BJ (cell line): ENCODE data around the gene GABRB2. TPM values are rescaled to one million over a fixed set of nuclear protein-coding genes. Genes with fewer than 3 reads are reported as not detected.

Source experiments
- CTCF ChIA-PET: fragments of 350-600 bp; formaldehyde crosslinking; extraction: SDS; loops from one replicate; lab custom pipeline; 2021; ENCODE audit warnings: antibody characterized with exemption, inconsistent platforms; lab: Yijun Ruan, JAX
- POLR2A ChIA-PET: fragments of 300-600 bp; sonication (Branson Sonifier 250); formaldehyde crosslinking; extraction: SDS; loops from one replicate; lab custom pipeline; 2021; ENCODE audit warnings: antibody characterized with exemption; lab: Charles Lee
- DNase-seq: peaks from one replicate; pipeline ENCODE4 v3.0.0-alpha.2; 2011; ENCODE audit warnings: low read depth
- H3K27me3 ChIP-seq: 2 replicates; pipeline ENCODE4 v1.6.0; 2011; ENCODE audit warnings: low read length; ENCODE audit not compliant: control insufficient read depth, insufficient read depth
- H3K36me3 ChIP-seq: 2 replicates; pipeline ENCODE4 v1.5.1; 2011; ENCODE audit warnings: low read length; ENCODE audit not compliant: control insufficient read depth, insufficient read depth
- H3K4me3 ChIP-seq: 2 replicates; pipeline ENCODE4 v1.5.1; 2011; ENCODE audit warnings: low read depth, mild to moderate bottlenecking, control low read depth, low read length
- CTCF ChIP-seq: IDR thresholded peaks from 2 replicates; pipeline ENCODE4 v1.5.1; 2011; ENCODE audit warnings: low read depth, mild to moderate bottlenecking, control low read depth, inconsistent platforms, low read length, moderate library complexity; ENCODE audit not compliant: insufficient read depth
- polyA plus RNA-seq: library from polyadenylated mRNA; depleted of rRNA; stranded (reverse); fragments of >200 nt; gene quantifications from 2 replicates; pipeline ENCODE4 v1.2.3, GENCODE V29; 2011

Gene GABRB2
- polyA plus RNA-seq, 1 experiment: not detected

GRCh38 chr5:161278739-161279660 is 267.5 kb downstream of the GABRB2 start:
- no peak for DNase-seq
- no peaks in the 10 kb centered on the region for H3K27me3 ChIP-seq
- POLR2A ChIA-PET: no interaction called here
- no peaks in the 10 kb centered on the region for H3K36me3 ChIP-seq
- H3K4me3 ChIP-seq: no peak overlapping the region
- no peak for TF ChIP-seq CTCF
- CTCF ChIA-PET: no interaction called here

GRCh38 chr5:161277011-161277410 is 269.5 kb downstream of the GABRB2 start:
- TF ChIP-seq CTCF: no peak
- no peaks in the 10 kb centered on the region for H3K27me3 ChIP-seq
- CTCF ChIA-PET: no interaction called here
- POLR2A ChIA-PET: no interaction called here
- no peak overlapping the region for H3K4me3 ChIP-seq
- H3K36me3 ChIP-seq: no peaks in the 10 kb centered on the region
- DNase-seq: no peak

GRCh38 chr5:161274951-161275350 is 271.6 kb downstream of the GABRB2 start:
- CTCF ChIA-PET: no interaction called here

GRCh38 chr5:161273410-161273809 is 273.1 kb downstream of the GABRB2 start:
- no peak for TF ChIP-seq CTCF
- no peak for DNase-seq
- Histone ChIP-seq H3K36me3 (no peaks in the 10 kb centered on the region), H3K27me3 (no peaks in the 10 kb centered on the region), H3K4me3 (no peak overlapping the region)
- ChIA-PET POLR2A (no interaction called here), CTCF (no interaction called here)

More at GRCh38 chr5:161274951-161275350, 271.6 kb downstream of the GABRB2 start:
- DNase-seq: no peak
- POLR2A ChIA-PET: no interaction called here
- no peak for TF ChIP-seq CTCF
- H3K4me3 ChIP-seq: no peak overlapping the region
- no peaks in the 10 kb centered on the region for H3K36me3 ChIP-seq
- H3K27me3 ChIP-seq: no peaks in the 10 kb centered on the region

- ChIA-PET CTCF (no interaction called here), POLR2A (no interaction called here)
- DNase-seq: no peak
- Histone ChIP-seq H3K4me3 (no peak overlapping the region), H3K36me3 (no peaks in the 10 kb centered on the region), H3K27me3 (no peaks in the 10 kb centered on the region)
- no peak for TF ChIP-seq CTCF
Measured at GRCh38 chr5:161271816-161272215, 274.7 kb downstream of the GABRB2 start.
